Fibroblast of lung (primary cell): ENCODE results near the gene ABHD5. TPM values are rescaled to one million over a fixed set of nuclear protein-coding genes. Genes with fewer than 3 reads are reported as not detected.

Experiments
- DNase-seq, 2 donors: peaks; one replicate each; pipeline versions ENCODE4 v3.0.0 to v3.0.0-alpha.2; 2010; ENCODE audit warnings: low read depth in 2 of 2
- H2AFZ ChIP-seq: 2 replicates; pipeline ENCODE4 v1.5.1; 2012; ENCODE audit warnings: low read length, control low read depth, inconsistent platforms
- H3K27ac ChIP-seq: 2 replicates; pipeline ENCODE4 v1.5.1; 2011; ENCODE audit warnings: low read length, control low read depth; ENCODE audit not compliant: insufficient read depth
- H3K27me3 ChIP-seq: 2 replicates; pipeline ENCODE4 v1.5.1; 2011; ENCODE audit warnings: mild to moderate bottlenecking, low read length; ENCODE audit not compliant: control insufficient read depth, insufficient read depth
- H3K36me3 ChIP-seq: 2 replicates; pipeline ENCODE4 v1.5.1; 2011; ENCODE audit warnings: low read length; ENCODE audit not compliant: control insufficient read depth, insufficient read depth
- H3K4me1 ChIP-seq: 2 replicates; pipeline ENCODE4 v1.5.1; 2011; ENCODE audit warnings: low read length; ENCODE audit not compliant: control insufficient read depth, insufficient read depth; ENCODE audit errors: extremely low read depth
- H3K4me2 ChIP-seq: 2 replicates; pipeline ENCODE4 v1.5.1; 2011; ENCODE audit warnings: low read length, control low read depth; ENCODE audit not compliant: insufficient read depth; ENCODE audit errors: extremely low read depth
- H3K4me3 ChIP-seq, 4 experiments: fragments of 200-600 bp in 1 of 4; sonication (generic) in 1 of 4; replicated peaks in 1 of 4; 2 replicates each; pipeline ENCODE4 v1.5.1; 2011 to 2016; ENCODE audit warnings: low read length in 4 of 4, low read depth in 3 of 4, mild to moderate bottlenecking in 3 of 4, control low read depth in 2 of 4, inconsistent platforms in 1 of 4, mixed read lengths in 1 of 4; ENCODE audit not compliant: insufficient read depth in 1 of 4; ENCODE audit errors: control extremely low read depth in 1 of 4
- H3K79me2 ChIP-seq: 2 replicates; pipeline ENCODE4 v1.5.1; 2012; ENCODE audit warnings: mild to moderate bottlenecking, low read length, inconsistent platforms; ENCODE audit not compliant: control insufficient read depth, insufficient read depth
- H3K9ac ChIP-seq: 2 replicates; pipeline ENCODE4 v1.5.1; 2011; ENCODE audit warnings: mild to moderate bottlenecking, low read length, control low read depth; ENCODE audit not compliant: insufficient read depth
- H3K9me3 ChIP-seq: 2 replicates; pipeline ENCODE4 v1.5.1; 2012; ENCODE audit warnings: low read depth, low read length; ENCODE audit not compliant: control insufficient read depth, insufficient read depth
- H4K20me1 ChIP-seq: 2 replicates; pipeline ENCODE4 v1.5.1; 2011; ENCODE audit warnings: low read length; ENCODE audit not compliant: control insufficient read depth, insufficient read depth; ENCODE audit errors: extremely low read depth
- EZH2 ChIP-seq: IDR thresholded peaks from 2 replicates; pipeline ENCODE4 v1.5.1; 2012; ENCODE audit warnings: low read length, control low read depth, mild to moderate bottlenecking; ENCODE audit errors: missing control alignments
- polyA plus RNA-seq, 2 donors: library from polyadenylated mRNA; depleted of rRNA in 1 of 2; stranded (reverse) in 1 of 2; unstranded in 1 of 2; fragments of >200 nt; gene quantifications; 2 replicates each; pipeline ENCODE4 v1.2.1, GENCODE V29; 2011 to 2012; ENCODE audit warnings: missing spikeins in 1 of 2
- total RNA-seq: library from RNA; depleted of rRNA; stranded (reverse); fragments of >200 nt; gene quantifications from 2 replicates; pipeline ENCODE4 v1.2.1, GENCODE V29; 2014
- TF ChIP-seq, protein P1 (sequence below), 2 donors: IDR thresholded peaks in 1 of 2; conservative IDR thresholded peaks in 1 of 2; 1 replicate in 1 of 2; 2 replicates in 1 of 2; pipeline ENCODE4 v1.5.1; 2011 to 2012; ENCODE audit warnings: low read length in 2 of 2, control low read depth in 1 of 2, inconsistent platforms in 1 of 2, low read depth in 1 of 2, mild to moderate bottlenecking in 1 of 2

Gene ABHD5
- total and polyA plus RNA-seq, 2 donors (not counting 1 experiment from before 2014, with no cell fraction given), result 59.8 to 64.7 TPM

DNA sequence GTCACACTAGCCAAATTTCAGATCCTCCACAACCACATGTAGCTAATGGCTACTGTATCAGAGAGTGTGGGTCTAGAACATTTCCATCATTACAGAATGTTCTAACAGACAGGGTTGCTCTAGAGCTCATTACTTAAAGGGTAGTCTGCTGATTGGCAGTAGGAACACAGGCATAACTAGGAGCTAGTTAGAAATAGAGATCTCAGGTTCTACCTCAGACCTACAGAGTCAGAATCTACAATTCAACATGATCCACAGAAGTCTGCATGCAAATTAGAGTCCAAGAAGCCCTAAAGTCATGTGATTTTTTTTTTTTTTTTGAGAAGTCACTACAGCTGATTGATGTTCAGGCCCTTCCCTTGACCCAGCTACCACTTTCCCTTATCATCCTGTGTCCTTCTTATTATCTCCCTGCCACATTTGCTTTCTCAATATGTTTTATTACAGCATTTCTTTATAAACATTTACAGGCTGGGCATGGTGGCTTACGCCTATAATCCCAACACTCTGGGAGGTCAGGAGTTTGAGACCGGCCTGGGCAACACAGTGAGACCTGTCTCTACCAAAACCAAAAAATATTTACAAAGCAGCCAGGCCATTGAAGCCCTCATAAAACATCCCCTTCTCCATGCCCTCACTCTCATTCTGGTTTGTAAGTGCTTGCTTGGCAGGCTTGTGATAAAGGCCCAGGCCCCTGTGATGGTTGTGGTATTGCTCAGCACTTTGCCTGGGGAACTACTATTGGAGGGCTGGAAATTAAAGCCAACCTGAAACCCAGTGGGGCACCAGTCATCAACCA lies 3.8 kb upstream of the ABHD5 start:
- no peaks in the 10 kb centered on the region for H4K20me1 ChIP-seq
- H3K27ac ChIP-seq, result no peak overlapping the region
- peaks cover 10% of the 10 kb centered on the region for H3K79me2 ChIP-seq
- H3K9me3 ChIP-seq, result no peaks in the 10 kb centered on the region
- no peak overlapping the region for H2AFZ ChIP-seq
- no peaks in the 10 kb centered on the region for H3K27me3 ChIP-seq
- no peaks in the 10 kb centered on the region for H3K4me1 ChIP-seq
- no peak overlapping the region for H3K4me3 ChIP-seq
- no peak for DNase-seq
- TF ChIP-seq, protein P1, sequence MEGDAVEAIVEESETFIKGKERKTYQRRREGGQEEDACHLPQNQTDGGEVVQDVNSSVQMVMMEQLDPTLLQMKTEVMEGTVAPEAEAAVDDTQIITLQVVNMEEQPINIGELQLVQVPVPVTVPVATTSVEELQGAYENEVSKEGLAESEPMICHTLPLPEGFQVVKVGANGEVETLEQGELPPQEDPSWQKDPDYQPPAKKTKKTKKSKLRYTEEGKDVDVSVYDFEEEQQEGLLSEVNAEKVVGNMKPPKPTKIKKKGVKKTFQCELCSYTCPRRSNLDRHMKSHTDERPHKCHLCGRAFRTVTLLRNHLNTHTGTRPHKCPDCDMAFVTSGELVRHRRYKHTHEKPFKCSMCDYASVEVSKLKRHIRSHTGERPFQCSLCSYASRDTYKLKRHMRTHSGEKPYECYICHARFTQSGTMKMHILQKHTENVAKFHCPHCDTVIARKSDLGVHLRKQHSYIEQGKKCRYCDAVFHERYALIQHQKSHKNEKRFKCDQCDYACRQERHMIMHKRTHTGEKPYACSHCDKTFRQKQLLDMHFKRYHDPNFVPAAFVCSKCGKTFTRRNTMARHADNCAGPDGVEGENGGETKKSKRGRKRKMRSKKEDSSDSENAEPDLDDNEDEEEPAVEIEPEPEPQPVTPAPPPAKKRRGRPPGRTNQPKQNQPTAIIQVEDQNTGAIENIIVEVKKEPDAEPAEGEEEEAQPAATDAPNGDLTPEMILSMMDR (conservative IDR thresholded peaks at IDR 0.05 in 1 of 2, IDR thresholded peaks at IDR 0.05 in 1 of 2; ENCODE audit: low read depth in 1 of 2, low read length in 2 of 2), result no peak
- TF ChIP-seq EZH2, result no peak
- no peak overlapping the region for H3K4me2 ChIP-seq
- H3K9ac ChIP-seq, result no peak overlapping the region
- H3K36me3 ChIP-seq, result no peaks in the 10 kb centered on the region

DNA sequence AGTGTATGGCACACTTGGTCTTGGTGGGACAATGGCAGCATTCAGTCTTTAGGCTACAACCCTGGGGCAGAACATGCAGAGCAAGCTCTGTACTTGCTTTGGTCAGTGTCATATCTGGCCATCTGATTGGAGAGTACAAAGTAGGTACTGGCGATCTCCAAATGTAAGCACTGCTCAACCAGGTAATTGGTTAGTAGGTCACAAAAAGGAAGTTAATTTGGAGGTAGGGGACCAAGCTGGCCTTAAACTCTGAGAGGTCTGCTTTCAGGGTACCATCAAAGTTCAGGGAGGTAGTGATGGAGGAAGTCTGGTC lies 3.3 kb upstream of the ABHD5 start:
- Histone ChIP-seq H3K4me3 (no peak overlapping the region), H3K4me1 (peaks cover 4% of the 10 kb centered on the region), H3K27ac (no peak overlapping the region), H3K9ac (no peak overlapping the region), H3K79me2 (peaks cover 16% of the 10 kb centered on the region), H3K9me3 (no peaks in the 10 kb centered on the region), H3K4me2 (no peak overlapping the region), H2AFZ (no peak overlapping the region), H3K36me3 (no peaks in the 10 kb centered on the region), H3K27me3 (no peaks in the 10 kb centered on the region), H4K20me1 (no peaks in the 10 kb centered on the region)
- no peak for DNase-seq
- TF ChIP-seq, protein P1 (conservative IDR thresholded peaks at IDR 0.05 in 1 of 2, IDR thresholded peaks at IDR 0.05 in 1 of 2; ENCODE audit: low read depth in 1 of 2, low read length in 2 of 2), result no peak
- TF ChIP-seq EZH2, result no peak

DNA sequence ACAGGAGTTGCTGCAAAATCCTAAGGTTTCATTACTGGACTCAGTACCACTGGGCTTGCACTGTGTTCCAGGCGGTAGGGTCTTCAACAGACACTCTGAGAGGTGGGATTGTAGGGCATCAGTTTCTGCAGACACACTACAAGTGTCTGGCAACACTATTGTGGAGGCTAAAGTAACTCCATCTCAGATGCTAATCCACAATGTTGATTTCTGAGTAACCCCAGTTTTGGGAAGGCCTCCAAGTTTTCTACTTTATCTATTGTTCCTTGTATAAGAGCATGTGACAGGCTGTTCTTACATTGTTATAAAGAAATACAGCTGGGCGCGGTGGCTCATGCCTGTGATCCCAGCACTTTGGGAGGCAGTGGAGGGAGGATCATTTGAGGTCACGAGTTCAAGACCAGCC lies 2.5 kb upstream of the ABHD5 start:
- no peaks in the 10 kb centered on the region for H3K9me3 ChIP-seq
- H3K9ac ChIP-seq, result no peak overlapping the region
- H2AFZ ChIP-seq, result no peak overlapping the region
- H3K4me3 ChIP-seq, result no peak overlapping the region
- H4K20me1 ChIP-seq, result no peaks in the 10 kb centered on the region
- no peaks in the 10 kb centered on the region for H3K27me3 ChIP-seq
- no peak overlapping the region for H3K27ac ChIP-seq
- peaks cover 4% of the 10 kb centered on the region for H3K4me1 ChIP-seq
- H3K4me2 ChIP-seq, result no peak overlapping the region
- H3K36me3 ChIP-seq, result no peaks in the 10 kb centered on the region
- peaks cover 24% of the 10 kb centered on the region for H3K79me2 ChIP-seq
- TF ChIP-seq, protein P1 (conservative IDR thresholded peaks at IDR 0.05 in 1 of 2, IDR thresholded peaks at IDR 0.05 in 1 of 2; ENCODE audit: low read depth in 1 of 2, low read length in 2 of 2), result no peak
- TF ChIP-seq EZH2, result no peak
- DNase-seq, result no peak
